Choroid plexus epithelial cell (primary cell): ENCODE measurements around the gene COL4A1.

Source experiments
- DNase-seq: peaks from one replicate; pipeline ENCODE4 v3.0.0-alpha.2; 2010; ENCODE audit warnings: low read depth
- H3K4me3 ChIP-seq: 2 replicates; pipeline ENCODE4 v1.5.1; 2011; ENCODE audit warnings: low read depth, mild to moderate bottlenecking, control low read depth, low read length, moderate library complexity
- CTCF ChIP-seq: conservative IDR thresholded peaks from 2 replicates; pipeline ENCODE4 v1.5.1; 2011; ENCODE audit warnings: low read depth, mild to moderate bottlenecking, control low read depth, inconsistent platforms, low read length, moderate library complexity

Gene COL4A1

GRCh38 chr13:110125157-110125556 lies 181.8 kb downstream of the COL4A1 start:
- TF ChIP-seq CTCF: no peak
- no peak for DNase-seq
- H3K4me3 ChIP-seq: no peak overlapping the region

- no peak for TF ChIP-seq CTCF
- DNase-seq: no peak
- no peak overlapping the region for H3K4me3 ChIP-seq
Observed at GRCh38 chr13:110124201-110124940, 182.6 kb downstream of the COL4A1 start.

- no peak for DNase-seq
- no peak overlapping the region for H3K4me3 ChIP-seq
- no peak for TF ChIP-seq CTCF
Observed at GRCh38 chr13:110123041-110123809, 183.7 kb downstream of the COL4A1 start.

GRCh38 chr13:110121422-110122083 lies 185.4 kb downstream of the COL4A1 start:
- DNase-seq: no peak
- no peak overlapping the region for H3K4me3 ChIP-seq
- TF ChIP-seq CTCF: no peak

- TF ChIP-seq CTCF: no peak
- no peak overlapping the region for H3K4me3 ChIP-seq
- DNase-seq: no peak
Observed at GRCh38 chr13:110119935-110120905, 186.7 kb downstream of the COL4A1 start.

- TF ChIP-seq CTCF: no peak
- no peak overlapping the region for H3K4me3 ChIP-seq
- DNase-seq: no peak
Observed at GRCh38 chr13:110118106-110118505, 188.9 kb downstream of the COL4A1 start.
